HG02763 (cell line): ENCODE results near the gene RPL12.

ENCODE experiments used
- ATAC-seq: cut with Tn5 transposase; IDR thresholded peaks from one replicate; pipeline ENCODE4 v1.9.1; 2021; ENCODE audit warnings: mild to moderate bottlenecking, moderate library complexity; ENCODE audit not compliant: unreplicated experiment

The RPL12 gene

GRCh38 chr9:127450830-127451607, at the start of gene RPL12, which contains the start of gene LRSAM1:
Gene RPL12 (minus strand): TSS chr9:127451406. CDS start chr9:127451317, 89 bp downstream.
Gene LRSAM1 (plus strand): TSS chr9:127451510. CDS start chr9:127454528, 3,018 bp downstream.
- peak; percentile 64 for ATAC-seq

DNA sequence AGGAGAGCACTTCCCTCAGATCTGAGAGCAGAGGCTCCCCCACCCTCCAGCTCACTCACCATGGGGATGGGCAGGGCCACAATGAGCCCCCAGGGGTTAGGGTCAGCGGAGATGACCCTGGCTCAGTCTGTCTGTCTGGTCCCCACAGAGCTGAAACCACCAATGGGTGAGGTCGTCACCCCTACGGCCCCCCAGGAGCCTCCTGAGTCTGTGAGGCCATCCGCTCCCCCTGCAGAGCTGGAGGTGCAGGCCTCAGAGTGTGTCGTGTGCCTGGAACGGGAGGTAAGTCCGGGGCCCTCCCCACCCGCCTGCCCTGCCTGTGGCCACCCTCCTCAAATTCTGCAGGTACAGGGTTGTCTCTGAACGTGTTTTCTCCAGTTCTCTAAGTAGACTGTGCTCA, 49.7 kb upstream of the RPL12 start:
- ATAC-seq = no peak

DNA sequence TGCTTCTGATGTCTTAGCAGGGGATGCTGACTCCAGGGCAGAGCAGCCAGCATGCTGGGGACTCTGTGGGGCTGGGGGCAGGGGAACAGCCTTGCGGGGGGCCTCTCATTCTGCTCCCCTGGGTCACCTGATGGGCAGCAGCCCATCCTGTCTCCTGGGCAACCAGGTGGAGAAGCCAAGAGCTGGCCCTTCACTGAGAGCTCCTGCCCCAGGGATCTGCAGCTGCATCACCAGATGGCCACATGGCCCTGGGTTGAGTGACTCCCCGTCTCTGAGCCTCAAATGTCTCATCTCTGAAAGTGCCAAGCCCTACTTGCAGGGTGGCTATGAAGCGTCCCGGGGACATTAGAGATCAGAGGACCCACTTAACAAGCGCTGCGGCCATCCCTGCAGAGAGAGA, 49.2 kb upstream of the RPL12 start:
- no peak for ATAC-seq

- no peak for ATAC-seq
These were observed 47.1 kb upstream of the RPL12 start for GRCh38 chr9:127498298-127498697.

DNA sequence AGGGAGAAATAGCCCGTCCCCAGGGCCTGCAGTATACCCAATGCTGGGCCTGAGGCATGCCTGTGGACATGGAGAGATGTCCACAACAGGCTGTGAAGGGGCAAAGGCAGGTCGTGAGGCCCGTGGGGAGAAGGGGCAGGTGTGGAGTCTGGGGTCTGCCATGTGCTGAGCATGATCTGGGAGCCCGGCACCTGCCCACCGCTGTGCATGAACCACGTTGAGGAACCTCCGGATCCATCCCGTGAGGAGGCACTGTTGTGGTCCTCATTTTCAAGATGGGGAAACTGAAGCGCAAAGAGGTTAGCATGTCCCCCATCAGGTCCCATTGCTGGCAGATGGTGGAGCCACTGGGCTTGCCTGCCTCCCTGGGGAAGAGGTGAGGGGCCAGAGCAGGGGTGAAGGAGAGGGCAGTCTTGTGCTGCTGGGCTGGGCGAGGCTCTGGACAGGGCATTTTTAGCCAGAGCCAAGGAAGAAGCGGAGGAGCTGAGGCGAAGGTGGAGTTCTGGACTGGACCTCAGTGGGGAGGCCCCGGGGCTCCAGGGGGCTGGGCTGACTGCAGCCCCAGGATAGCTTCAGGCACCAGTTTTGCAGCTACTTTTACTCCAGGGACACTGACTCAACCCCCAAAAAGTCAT, 46.6 kb upstream of the RPL12 start:
- ATAC-seq = no peak

DNA sequence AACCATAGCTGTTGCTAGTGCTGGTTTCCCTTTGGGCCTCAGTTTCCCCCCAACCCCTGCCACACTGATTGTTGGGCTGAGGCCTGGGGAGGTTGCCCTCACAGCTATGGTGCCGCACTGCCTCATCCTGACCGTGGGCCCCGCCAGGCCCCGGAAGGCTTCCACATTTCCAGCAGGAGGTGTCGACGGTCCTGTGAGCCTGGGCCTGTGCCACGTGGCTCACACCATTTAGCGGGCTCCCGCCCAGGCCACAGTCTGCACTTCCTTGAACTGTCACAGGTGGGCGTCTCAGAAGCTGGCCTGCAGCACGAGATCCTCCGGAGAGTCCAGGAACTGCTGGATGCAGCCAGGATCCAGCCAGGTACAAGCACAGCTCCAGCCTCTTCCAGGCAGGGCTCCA, 45.8 kb upstream of the RPL12 start:
- ATAC-seq = no peak

- no peak for ATAC-seq
These were observed 44.8 kb upstream of the RPL12 start for GRCh38 chr9:127495884-127496555.

DNA sequence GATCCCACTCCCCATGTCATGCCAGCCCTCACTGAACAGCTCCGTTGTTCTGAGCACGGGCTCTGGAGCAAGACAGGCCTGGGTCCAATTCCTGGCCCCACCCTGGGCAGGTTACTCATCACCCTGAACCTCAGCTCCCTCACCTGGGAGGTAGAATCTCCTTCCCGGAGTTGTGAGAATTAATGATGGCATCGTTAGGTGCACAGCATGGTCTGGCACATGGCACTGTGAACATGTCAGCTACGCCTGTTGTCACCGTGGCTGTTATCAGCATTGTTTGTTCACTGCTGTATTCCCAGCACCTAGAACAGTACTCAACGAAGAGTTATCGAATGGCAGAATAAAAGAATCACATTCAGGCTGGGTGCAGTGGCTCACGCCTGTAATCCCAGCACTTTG, 43.1 kb upstream of the RPL12 start:
- ATAC-seq = no peak

GRCh38 chr9:127493592-127494303, 42.5 kb upstream of the RPL12 start:
- no peak for ATAC-seq

GRCh38 chr9:127492616-127493015, 41.4 kb upstream of the RPL12 start:
- ATAC-seq = no peak

- no peak for ATAC-seq
These were observed 40.3 kb upstream of the RPL12 start for GRCh38 chr9:127491516-127491915.

DNA sequence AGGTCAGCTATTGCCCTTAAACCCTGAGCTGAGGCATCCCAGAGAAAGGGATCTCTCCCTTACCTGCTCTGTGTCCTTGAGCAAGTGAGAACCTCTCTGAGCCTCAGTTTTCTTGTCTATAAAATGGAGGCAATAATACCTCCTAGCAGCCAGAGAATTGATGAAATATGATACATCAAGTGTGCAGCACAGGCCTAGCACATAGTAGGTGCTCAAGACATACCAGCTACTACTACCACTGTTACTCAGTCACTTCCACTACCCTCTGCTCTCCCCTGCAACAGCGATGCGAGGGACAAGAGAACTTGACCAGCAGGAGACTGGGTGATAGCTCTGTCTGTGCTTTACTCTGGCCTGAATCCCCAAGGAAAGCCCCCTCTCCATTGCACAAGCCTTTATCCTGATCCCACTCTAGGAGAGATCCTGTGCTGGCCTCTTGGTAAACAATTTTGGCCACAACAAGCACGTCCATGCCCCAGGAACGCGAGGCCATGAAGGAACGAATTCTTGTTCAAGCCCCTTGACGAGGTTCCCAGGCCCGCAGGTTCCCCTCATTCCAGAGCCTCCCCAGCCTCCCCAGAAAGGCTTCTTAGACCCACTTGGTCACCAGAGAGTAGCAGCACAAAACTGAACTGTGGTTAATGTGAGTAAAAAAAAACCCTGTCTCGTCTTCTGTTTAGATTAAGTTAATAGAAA, 39.5 kb upstream of the RPL12 start:
- no peak for ATAC-seq

- no peak for ATAC-seq
These were observed 38.4 kb upstream of the RPL12 start for GRCh38 chr9:127489471-127490115.

DNA sequence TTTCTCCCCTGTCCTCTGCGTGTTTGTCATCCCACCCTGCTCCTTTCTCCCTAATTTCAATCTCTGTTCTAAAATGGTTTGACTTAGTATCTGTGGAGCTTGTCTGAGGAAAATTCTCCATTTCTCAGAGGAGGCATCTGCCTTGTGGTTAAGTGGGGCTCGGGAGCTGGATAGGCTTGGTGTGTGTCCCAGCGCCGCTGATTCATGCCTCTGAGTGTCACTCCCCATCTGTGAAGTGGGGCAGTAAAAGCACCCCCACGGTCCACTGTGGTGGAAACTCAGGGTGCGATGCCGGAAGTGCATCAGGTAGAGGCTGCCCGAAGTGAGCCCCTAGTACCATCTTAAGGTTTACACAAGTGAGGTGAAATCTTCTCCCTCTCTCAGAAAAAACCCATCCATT, 37.7 kb upstream of the RPL12 start:
- no peak for ATAC-seq

DNA sequence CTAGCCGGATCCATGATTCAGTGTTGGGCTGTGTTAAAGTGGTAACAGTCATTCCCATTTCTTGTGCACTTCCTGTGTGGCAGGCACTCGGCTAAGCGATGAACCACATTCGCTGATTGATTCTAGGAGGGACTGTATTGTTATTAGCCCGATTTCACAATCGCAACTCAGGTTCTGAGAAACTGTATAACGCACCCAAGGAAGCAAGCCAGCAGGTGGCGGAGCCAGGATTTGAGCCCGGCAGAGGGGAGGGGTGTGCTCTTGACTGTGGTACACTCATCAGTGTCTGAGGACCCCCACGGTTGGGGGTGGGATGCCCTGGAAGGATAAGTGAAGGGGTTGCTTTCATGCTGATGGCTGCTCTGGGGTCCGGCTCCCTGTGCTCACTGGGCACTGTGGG, 34.8 kb upstream of the RPL12 start:
- ATAC-seq = no peak

GRCh38 chr9:127482662-127483061, 31.5 kb upstream of the RPL12 start:
- no peak for ATAC-seq

DNA sequence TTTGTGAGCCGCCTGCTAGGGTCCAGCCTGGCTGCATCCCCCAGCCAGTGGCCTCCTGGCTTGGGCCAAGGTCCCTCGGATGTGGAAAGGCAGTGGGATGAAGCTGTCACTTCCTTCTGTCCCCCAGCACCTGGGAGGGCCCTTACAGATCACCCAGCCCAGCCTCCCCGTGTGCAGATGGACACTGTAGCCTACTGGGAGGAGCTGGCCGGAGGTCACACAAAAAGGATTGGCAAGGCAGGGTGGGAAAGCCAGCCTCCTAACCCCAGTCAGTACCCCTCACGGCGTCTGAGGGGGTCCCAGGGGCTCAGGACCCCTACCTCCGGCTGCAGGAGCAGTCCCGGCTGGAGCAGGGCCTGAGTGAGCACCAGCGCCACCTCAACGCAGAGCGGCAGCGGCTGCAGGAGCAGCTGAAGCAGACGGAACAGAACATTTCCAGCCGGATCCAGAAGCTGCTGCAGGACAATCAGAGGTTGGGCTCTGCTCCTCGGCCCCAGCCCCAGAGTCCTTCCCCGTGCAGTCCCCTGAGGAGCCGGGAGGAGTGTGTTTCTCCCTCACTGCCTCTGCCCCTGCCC, 28.4 kb upstream of the RPL12 start:
- ATAC-seq = no peak

DNA sequence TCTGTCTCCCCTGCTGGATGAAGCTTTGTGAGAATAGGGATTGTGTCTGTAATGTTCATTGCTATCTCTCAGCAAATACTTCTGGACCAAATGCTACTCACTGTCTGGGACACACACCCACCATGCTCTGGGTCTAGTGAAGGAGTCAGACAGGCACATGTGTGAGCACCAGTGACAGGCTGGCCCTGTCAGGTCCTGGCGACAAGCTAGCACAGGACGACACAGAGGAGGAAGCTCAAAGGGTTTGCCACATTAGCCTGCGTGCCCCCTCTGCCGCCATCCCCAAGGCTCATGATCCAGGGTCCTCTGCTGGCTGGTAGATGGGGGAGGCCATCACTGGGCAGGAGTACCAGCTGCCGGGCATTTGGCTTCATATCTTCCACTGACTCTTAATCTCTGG, 23.4 kb upstream of the RPL12 start:
- ATAC-seq = no peak

DNA sequence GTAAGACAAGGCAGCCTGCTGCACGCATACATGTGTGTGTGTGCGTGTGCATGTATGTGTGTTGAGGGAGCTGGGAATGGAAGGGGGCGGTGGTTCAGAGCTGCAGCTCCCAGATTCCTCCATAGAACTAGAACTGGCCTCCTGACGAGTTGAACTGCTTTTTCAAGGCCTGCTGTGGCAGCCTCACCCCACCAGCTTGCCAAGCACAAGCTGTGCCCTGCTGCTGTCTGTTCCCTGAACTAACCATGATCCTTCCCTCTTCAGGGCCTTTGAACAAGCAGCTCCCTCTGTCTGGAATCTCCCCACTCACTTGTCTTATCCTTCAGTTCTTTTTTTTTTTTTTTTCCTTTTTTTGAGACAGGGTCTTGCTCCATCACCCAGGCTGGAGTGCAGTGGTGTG, 22.7 kb upstream of the RPL12 start:
- no peak for ATAC-seq

GRCh38 chr9:127473501-127473900, 22.3 kb upstream of the RPL12 start:
- ATAC-seq = no peak
